ENCODE measurements around the gene PTPRT. TPM values are rescaled to one million over a fixed set of nuclear protein-coding genes. Genes with fewer than 3 reads are reported as not detected.

The PTPRT gene
- polyA plus RNA-seq, 1 donor from 2014 or later, result not detected

GRCh38 chr20:42968746-42969145 lies 221.0 kb downstream of the PTPRT start:
- Mint-ChIP-seq H3K36me3 (no peaks in the 10 kb centered on the region), H3K9me3 (peaks cover 3 to 11% (median 9%) of the 10 kb centered on the region in 3 donors)

DNA sequence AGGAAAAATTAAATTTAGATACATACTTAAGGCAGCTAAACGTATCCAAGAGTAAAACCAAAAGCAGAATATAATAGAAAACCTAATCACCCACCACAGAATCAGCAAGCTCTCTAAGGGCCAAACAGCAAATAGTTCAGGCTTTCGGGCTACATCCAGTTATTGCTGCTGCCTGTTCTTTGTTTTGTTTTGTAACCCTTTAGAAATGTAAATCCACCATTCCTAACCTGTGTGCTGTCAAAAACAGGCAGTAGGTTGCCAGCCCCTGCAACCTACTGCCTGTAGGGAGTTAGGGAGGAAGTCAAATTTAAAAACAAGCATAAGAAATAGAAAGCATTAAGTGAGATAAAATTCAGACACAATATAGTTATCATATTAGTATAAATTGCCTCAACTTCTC lies 225.9 kb downstream of the PTPRT start:
- peaks cover 0 to 2% (median 0%) of the 10 kb centered on the region in 3 donors for H3K4me1 Mint-ChIP-seq
- H3K27ac Mint-ChIP-seq, result no peak overlapping the region
- no peak overlapping the region for H3K4me3 Mint-ChIP-seq
- H3K27me3 Mint-ChIP-seq, result no peaks in the 10 kb centered on the region
- peaks cover 1 to 11% (median 5%) of the 10 kb centered on the region in 3 donors for H3K9me3 Mint-ChIP-seq
- H3K36me3 Mint-ChIP-seq, result no peaks in the 10 kb centered on the region

More at GRCh38 chr20:42968746-42969145, 221.0 kb downstream of the PTPRT start:
- H3K27me3 Mint-ChIP-seq, result no peaks in the 10 kb centered on the region
- no peak overlapping the region for H3K4me3 Mint-ChIP-seq
- H3K27ac Mint-ChIP-seq, result no peak overlapping the region
- peaks cover 0 to 2% (median 0%) of the 10 kb centered on the region in 3 donors for H3K4me1 Mint-ChIP-seq

DNA sequence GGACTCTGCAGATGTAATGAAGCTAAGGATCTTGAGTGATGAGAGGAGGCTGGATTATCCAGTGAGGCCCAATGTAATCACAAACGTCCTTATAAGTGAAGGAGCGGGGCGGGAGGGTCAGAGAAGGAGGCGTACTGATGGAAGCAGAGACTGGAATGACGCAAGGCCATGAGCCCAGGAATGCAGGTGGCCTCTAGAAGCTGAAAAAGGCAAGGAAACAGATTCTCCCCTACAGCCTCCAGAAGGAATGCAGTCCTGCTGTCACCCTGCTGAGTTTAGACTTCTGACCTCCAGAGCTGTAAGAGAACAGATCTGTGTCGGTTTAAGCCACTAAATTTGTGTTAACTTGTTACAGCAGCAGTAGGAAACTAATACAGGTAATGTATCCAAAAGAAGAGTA lies 227.9 kb downstream of the PTPRT start:
- Mint-ChIP-seq H3K4me1 (no peaks in the 10 kb centered on the region), H3K9me3 (peaks cover 0 to 4% (median 3%) of the 10 kb centered on the region in 3 donors), H3K36me3 (no peaks in the 10 kb centered on the region), H3K4me3 (no peak overlapping the region), H3K27me3 (no peaks in the 10 kb centered on the region), H3K27ac (no peak overlapping the region)

GRCh38 chr20:42959996-42960395 lies 229.7 kb downstream of the PTPRT start:
- Mint-ChIP-seq H3K4me3 (no peak overlapping the region), H3K9me3 (peaks cover 0 to 3% (median 0%) of the 10 kb centered on the region in 3 donors), H3K36me3 (no peaks in the 10 kb centered on the region), H3K4me1 (no peaks in the 10 kb centered on the region), H3K27ac (no peak overlapping the region), H3K27me3 (no peaks in the 10 kb centered on the region)

DNA sequence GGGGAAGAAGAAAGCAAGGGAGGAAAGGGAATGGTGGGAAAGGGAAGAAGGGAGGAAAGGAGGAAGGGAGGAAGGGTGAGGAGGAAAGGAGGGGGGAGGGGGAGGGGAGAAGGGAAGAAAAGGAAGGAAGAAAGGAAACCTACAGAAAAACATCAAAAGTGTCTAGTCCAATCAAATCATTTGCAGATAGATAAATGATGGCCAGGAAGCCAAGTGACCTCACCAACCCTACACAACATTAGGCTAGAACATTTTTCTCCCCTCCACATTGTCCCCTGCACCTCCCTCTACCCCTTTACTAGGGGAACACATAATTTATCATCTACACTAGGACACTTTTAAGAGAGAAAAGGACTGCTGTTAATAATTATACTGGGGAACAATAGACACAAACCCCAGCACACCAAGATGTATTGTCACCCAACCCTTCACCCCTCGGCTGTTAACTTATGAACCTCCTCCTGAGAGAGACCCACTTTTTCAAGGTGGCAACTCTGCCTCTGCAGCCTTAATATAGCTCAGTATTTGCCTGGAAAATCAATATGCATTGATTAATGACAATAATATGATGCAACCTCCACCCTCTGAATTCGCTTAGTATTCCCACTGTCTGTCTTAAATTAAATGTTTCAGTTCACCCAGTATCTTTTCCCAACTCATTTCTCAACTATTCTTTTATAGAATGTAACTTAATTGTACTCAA lies 231.2 kb downstream of the PTPRT start:
- H3K9me3 Mint-ChIP-seq, result peaks cover 0 to 3% (median 0%) of the 10 kb centered on the region in 3 donors
- no peaks in the 10 kb centered on the region for H3K27me3 Mint-ChIP-seq
- H3K27ac Mint-ChIP-seq, result no peak overlapping the region
- H3K36me3 Mint-ChIP-seq, result no peaks in the 10 kb centered on the region
- H3K4me3 Mint-ChIP-seq, result no peak overlapping the region
- H3K4me1 Mint-ChIP-seq, result no peaks in the 10 kb centered on the region

GRCh38 chr20:42957704-42958095 lies 232.0 kb downstream of the PTPRT start:
- H3K9me3 Mint-ChIP-seq, result peaks cover 0 to 3% (median 0%) of the 10 kb centered on the region in 3 donors
- no peaks in the 10 kb centered on the region for H3K27me3 Mint-ChIP-seq
- H3K4me3 Mint-ChIP-seq, result no peak overlapping the region
- H3K27ac Mint-ChIP-seq, result no peak overlapping the region
- H3K36me3 Mint-ChIP-seq, result no peaks in the 10 kb centered on the region
- H3K4me1 Mint-ChIP-seq, result no peaks in the 10 kb centered on the region

DNA sequence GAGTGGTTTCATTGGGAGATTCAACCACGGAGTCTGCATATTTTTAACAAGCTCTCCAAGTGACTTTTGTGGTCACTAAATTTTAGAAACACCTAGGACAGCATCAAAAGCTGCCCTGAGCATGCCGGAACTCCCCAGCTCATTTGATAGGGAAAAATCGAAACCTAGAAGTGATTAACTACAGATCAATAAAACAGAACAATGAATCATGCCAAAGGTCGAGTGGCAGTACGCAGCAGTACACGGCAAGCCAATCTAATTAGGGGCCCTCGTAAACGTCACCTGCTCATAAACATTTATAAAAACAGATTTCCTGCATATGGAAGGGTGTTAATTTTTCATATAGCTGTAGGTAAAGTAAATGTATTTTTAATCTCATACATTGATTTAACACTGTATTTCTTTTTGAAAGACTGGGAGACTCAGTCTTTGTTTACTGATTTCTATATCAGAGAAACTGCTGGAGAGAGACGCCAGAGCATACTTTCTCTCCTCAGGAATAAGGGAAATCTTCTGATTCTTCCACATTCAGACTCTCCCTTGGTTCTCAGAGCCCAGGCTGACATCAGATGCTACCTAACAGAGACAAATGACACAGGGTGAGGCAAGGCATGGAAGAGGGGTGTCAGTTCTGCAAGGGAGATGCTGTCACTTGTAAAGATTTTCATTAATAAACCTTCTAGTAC lies 232.5 kb downstream of the PTPRT start:
- Mint-ChIP-seq H3K36me3 (no peaks in the 10 kb centered on the region), H3K9me3 (peaks cover 0 to 3% (median 0%) of the 10 kb centered on the region in 3 donors), H3K4me1 (no peaks in the 10 kb centered on the region), H3K4me3 (no peak overlapping the region), H3K27me3 (no peaks in the 10 kb centered on the region), H3K27ac (no peak overlapping the region)

GRCh38 chr20:42955713-42956112 lies 234.0 kb downstream of the PTPRT start:
- H3K4me3 Mint-ChIP-seq, result no peak overlapping the region
- H3K27me3 Mint-ChIP-seq, result no peaks in the 10 kb centered on the region
- no peak overlapping the region for H3K27ac Mint-ChIP-seq
- peaks cover 0 to 4% (median 3%) of the 10 kb centered on the region in 3 donors for H3K9me3 Mint-ChIP-seq
- no peaks in the 10 kb centered on the region for H3K36me3 Mint-ChIP-seq
- no peaks in the 10 kb centered on the region for H3K4me1 Mint-ChIP-seq

- Mint-ChIP-seq H3K27ac (no peak overlapping the region), H3K36me3 (no peaks in the 10 kb centered on the region), H3K9me3 (peaks cover 0 to 7% (median 2%) of the 10 kb centered on the region in 3 donors), H3K4me1 (no peaks in the 10 kb centered on the region), H3K4me3 (no peak overlapping the region), H3K27me3 (no peaks in the 10 kb centered on the region)
Measured at GRCh38 chr20:42954951-42955350, 234.8 kb downstream of the PTPRT start.

GRCh38 chr20:42949950-42950349 lies 239.8 kb downstream of the PTPRT start:
- Mint-ChIP-seq H3K36me3 (peaks cover 3% of the 10 kb centered on the region), H3K4me3 (no peak overlapping the region), H3K27ac (no peak overlapping the region), H3K4me1 (peaks cover 0 to 4% (median 0%) of the 10 kb centered on the region in 3 donors), H3K9me3 (peaks cover 2 to 22% (median 7%) of the 10 kb centered on the region in 3 donors), H3K27me3 (no peaks in the 10 kb centered on the region)

- Mint-ChIP-seq H3K9me3 (peaks cover 2 to 19% (median 7%) of the 10 kb centered on the region in 3 donors), H3K4me1 (peaks cover 0 to 4% (median 0%) of the 10 kb centered on the region in 3 donors), H3K36me3 (peaks cover 3% of the 10 kb centered on the region), H3K4me3 (no peak overlapping the region), H3K27me3 (no peaks in the 10 kb centered on the region), H3K27ac (no peak overlapping the region)
Measured at GRCh38 chr20:42945234-42945994, 244.3 kb downstream of the PTPRT start.

DNA sequence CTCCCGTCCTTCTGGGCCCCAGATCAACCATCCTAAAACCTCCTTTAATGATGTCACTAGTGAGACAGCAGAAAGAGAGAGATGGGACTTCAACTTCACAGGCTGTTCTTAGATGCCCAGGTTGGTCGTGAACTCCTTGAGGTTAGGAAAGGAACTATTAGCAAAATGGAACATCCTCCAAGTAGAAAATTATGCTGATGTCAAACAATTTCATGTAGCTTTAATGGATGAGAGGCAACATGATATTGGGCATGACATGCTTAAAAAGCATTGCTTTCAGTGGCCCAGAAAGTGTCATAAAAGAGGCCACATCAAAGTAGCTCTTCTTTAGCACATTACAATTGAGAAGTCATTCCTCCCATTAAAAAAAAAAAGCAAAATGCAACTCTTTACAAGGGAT lies 248.1 kb downstream of the PTPRT start:
- no peaks in the 10 kb centered on the region for H3K27me3 Mint-ChIP-seq
- peaks cover 0 to 4% (median 2%) of the 10 kb centered on the region in 3 donors for H3K9me3 Mint-ChIP-seq
- H3K36me3 Mint-ChIP-seq, result no peaks in the 10 kb centered on the region
- no peak overlapping the region for H3K27ac Mint-ChIP-seq
- peaks cover 0 to 2% (median 0%) of the 10 kb centered on the region in 3 donors for H3K4me1 Mint-ChIP-seq
- H3K4me3 Mint-ChIP-seq, result no peak overlapping the region

- Mint-ChIP-seq H3K36me3 (no peaks in the 10 kb centered on the region), H3K9me3 (peaks cover 0 to 9% (median 7%) of the 10 kb centered on the region in 3 donors), H3K4me1 (no peaks in the 10 kb centered on the region), H3K27ac (no peak overlapping the region), H3K27me3 (no peaks in the 10 kb centered on the region), H3K4me3 (no peak overlapping the region)
Measured at GRCh38 chr20:42938441-42939205, 251.1 kb downstream of the PTPRT start.

- Mint-ChIP-seq H3K9me3 (peaks cover 6 to 14% (median 12%) of the 10 kb centered on the region in 3 donors), H3K36me3 (no peaks in the 10 kb centered on the region), H3K4me1 (no peaks in the 10 kb centered on the region), H3K4me3 (no peak overlapping the region), H3K27me3 (no peaks in the 10 kb centered on the region), H3K27ac (no peak overlapping the region)
Measured at GRCh38 chr20:42936482-42936881, 253.2 kb downstream of the PTPRT start.
